Measurements from ENCODE around the gene SUB1.

The SUB1 gene

GRCh38 chr5:32638309-32638708, 53.0 kb downstream of the SUB1 start:
- TF ChIP-seq CTCF (IDR thresholded peaks at IDR 0.05; ENCODE audit: low read length) (no peak), EZH2 (IDR thresholded peaks at IDR 0.05; ENCODE audit: borderline replicate concordance, low read length) (no peak)
- Histone ChIP-seq H2AFZ (ENCODE audit: low read length) (no peak overlapping the region), H3K27me3 (ENCODE audit: insufficient read depth, low read length) (no peaks in the 10 kb centered on the region)

GRCh38 chr5:32639943-32640342, 54.6 kb downstream of the SUB1 start:
- Histone ChIP-seq H3K4me3 (ENCODE audit: low read depth, low read length, poor library complexity, severe bottlenecking) (no peak overlapping the region), H3K9ac (ENCODE audit: low read length) (no peak overlapping the region), H3K9me3 (ENCODE audit: low read length) (no peaks in the 10 kb centered on the region), H3F3A (ENCODE audit: insufficient read depth, low read length) (no peaks in the 10 kb centered on the region), H3K27ac (ENCODE audit: low read depth, low read length, poor library complexity, severe bottlenecking) (no peak overlapping the region), H3K9me2 (ENCODE audit: low read depth, low read length) (no peaks in the 10 kb centered on the region), H3K4me1 (ENCODE audit: insufficient read depth, low read length, severe bottlenecking) (no peaks in the 10 kb centered on the region), H4K20me1 (ENCODE audit: insufficient read depth, low read length) (no peaks in the 10 kb centered on the region), H3K36me3 (ENCODE audit: insufficient read depth, low read length) (no peaks in the 10 kb centered on the region), H3K27me3 (ENCODE audit: insufficient read depth, low read length) (no peaks in the 10 kb centered on the region), H3K4me2 (ENCODE audit: low read length) (no peak overlapping the region), H3K79me2 (ENCODE audit: insufficient read depth, low read length) (no peaks in the 10 kb centered on the region), H2AFZ (ENCODE audit: low read length) (no peak overlapping the region)
- no peak for TF ChIP-seq CTCF (IDR thresholded peaks at IDR 0.05; ENCODE audit: low read length)
- TF ChIP-seq EZH2 (IDR thresholded peaks at IDR 0.05; ENCODE audit: borderline replicate concordance, low read length): no peak

More at GRCh38 chr5:32638309-32638708, 53.0 kb downstream of the SUB1 start:
- Histone ChIP-seq H3K27ac (ENCODE audit: low read depth, low read length, poor library complexity, severe bottlenecking) (no peak overlapping the region), H3K9ac (ENCODE audit: low read length) (no peak overlapping the region), H3K4me1 (ENCODE audit: insufficient read depth, low read length, severe bottlenecking) (no peaks in the 10 kb centered on the region), H3F3A (ENCODE audit: insufficient read depth, low read length) (no peaks in the 10 kb centered on the region), H4K20me1 (ENCODE audit: insufficient read depth, low read length) (no peaks in the 10 kb centered on the region), H3K4me2 (ENCODE audit: low read length) (no peak overlapping the region), H3K79me2 (ENCODE audit: insufficient read depth, low read length) (no peaks in the 10 kb centered on the region), H3K4me3 (ENCODE audit: low read depth, low read length, poor library complexity, severe bottlenecking) (no peak overlapping the region), H3K9me3 (ENCODE audit: low read length) (no peaks in the 10 kb centered on the region), H3K36me3 (ENCODE audit: insufficient read depth, low read length) (no peaks in the 10 kb centered on the region), H3K9me2 (ENCODE audit: low read depth, low read length) (no peaks in the 10 kb centered on the region)

GRCh38 chr5:32642276-32643002, 57.1 kb downstream of the SUB1 start:
- Histone ChIP-seq H3K4me2 (ENCODE audit: low read length) (no peak overlapping the region), H3K9me2 (ENCODE audit: low read depth, low read length) (no peaks in the 10 kb centered on the region), H3K9me3 (ENCODE audit: low read length) (no peaks in the 10 kb centered on the region), H3K36me3 (ENCODE audit: insufficient read depth, low read length) (no peaks in the 10 kb centered on the region), H3F3A (ENCODE audit: insufficient read depth, low read length) (no peaks in the 10 kb centered on the region), H2AFZ (ENCODE audit: low read length) (no peak overlapping the region), H3K27me3 (ENCODE audit: insufficient read depth, low read length) (no peaks in the 10 kb centered on the region), H3K79me2 (ENCODE audit: insufficient read depth, low read length) (no peaks in the 10 kb centered on the region), H4K20me1 (ENCODE audit: insufficient read depth, low read length) (no peaks in the 10 kb centered on the region), H3K4me3 (ENCODE audit: low read depth, low read length, poor library complexity, severe bottlenecking) (no peak overlapping the region), H3K27ac (ENCODE audit: low read depth, low read length, poor library complexity, severe bottlenecking) (no peak overlapping the region), H3K9ac (ENCODE audit: low read length) (no peak overlapping the region), H3K4me1 (ENCODE audit: insufficient read depth, low read length, severe bottlenecking) (no peaks in the 10 kb centered on the region)
- no peak for TF ChIP-seq EZH2 (IDR thresholded peaks at IDR 0.05; ENCODE audit: borderline replicate concordance, low read length)
- no peak for TF ChIP-seq CTCF (IDR thresholded peaks at IDR 0.05; ENCODE audit: low read length)

Measured in OCI-LY1 (cell line).